Sigmoid colon (tissue), 7 donors: ENCODE measurements around the gene THRB. TPM values are rescaled to one million over a fixed set of nuclear protein-coding genes. Genes with fewer than 3 reads are reported as not detected.

Experiments
- DNase-seq: peaks from one replicate; pipeline ENCODE4 v3.0.0-alpha.2; 2019
- H3K27ac ChIP-seq, 4 donors: fragments of 200-600 bp; sonication (generic); one replicate each; pipeline ENCODE4 v1.5.1; 2016 to 2019; ENCODE audit warnings: mild to moderate bottlenecking in 1 of 4
- H3K27me3 ChIP-seq, 3 donors: fragments of 200-600 bp; sonication (generic); one replicate each; pipeline ENCODE4 v1.5.1; 2019; ENCODE audit warnings: mild to moderate bottlenecking in 1 of 3
- H3K36me3 ChIP-seq, 4 donors: fragments of 200-600 bp; sonication (generic); one replicate each; pipeline ENCODE4 v1.5.1; 2016 to 2019
- H3K4me1 ChIP-seq, 4 donors: fragments of 200-600 bp; sonication (generic); one replicate each; pipeline ENCODE4 v1.5.1; 2017 to 2019
- H3K4me3 ChIP-seq, 4 donors: fragments of 200-600 bp; sonication (generic); one replicate each; pipeline ENCODE4 v1.5.1; 2017 to 2019; ENCODE audit warnings: mild to moderate bottlenecking in 2 of 4, moderate library complexity in 1 of 4
- H3K9me3 ChIP-seq, 4 donors: fragments of 200-600 bp in 3 of 4; sonication (generic) in 3 of 4; one replicate each; pipeline versions ENCODE4 v1.5.1 to v1.6.1; 2013 to 2019
- EP300 ChIP-seq, 4 donors: sonication (generic); formaldehyde crosslinking; IDR thresholded peaks; one replicate each; pipeline ENCODE4 v1.6.1; 2017; ENCODE audit warnings: antibody characterized with exemption in 4 of 4
- POLR2A ChIP-seq, 2 donors: fragments of 450-650 bp; IDR thresholded peaks; one replicate each; pipeline ENCODE4 v1.6.1; 2016; ENCODE audit warnings: antibody characterized with exemption in 2 of 2, mild to moderate bottlenecking in 2 of 2, moderate library complexity in 2 of 2
- POLR2AphosphoS5 ChIP-seq, 4 donors: sonication (generic); formaldehyde crosslinking; IDR thresholded peaks; one replicate each; pipeline ENCODE4 v1.6.1; 2017; ENCODE audit warnings: antibody characterized with exemption in 4 of 4
- WGBS, 2 donors: extraction: QIAGEN DNeasy Blood & Tissue Kit; methylation state at CpG; one replicate each; pipeline ENCODE4 v1.1.7; 2013; 5-methylcytosine and 5-hydroxymethylcytosine counted together
- intact Hi-C: fragments of 100-400 bp; cut with DNase I; formaldehyde crosslinking; loops from one replicate; pipeline ENCODE4 v1.15.1; 2023
- polyA plus RNA-seq, 3 donors: library from polyadenylated mRNA; stranded (reverse); fragments of 200-250 nt; gene quantifications; one replicate each; pipeline ENCODE4 v1.2.3, GENCODE V29; 2013
- total RNA-seq, 4 donors: library from RNA; depleted of rRNA; stranded (reverse); fragments of >200 nt; gene quantifications; one replicate each; pipeline ENCODE4 v1.1.0, GENCODE V29; 2016
- TF ChIP-seq, protein P1 (sequence below), 4 experiments: fragments of 450-650 bp in 3 of 4; fragments of 200-600 bp in 1 of 4; IDR thresholded peaks; one replicate each; pipeline ENCODE4 v1.5.1; 2016 to 2019; ENCODE audit warnings: antibody characterized with exemption in 4 of 4, mild to moderate bottlenecking in 3 of 4, moderate library complexity in 2 of 4
- donor health status: healthy with polysubstance abuse.
- donor health status: Bipolar disorder and iron deficiency.
- donor health status: healthy.

THRB gene
- total and polyA plus RNA-seq, 7 donors = 7.2 to 49.5 (median 29.7) TPM

DNA sequence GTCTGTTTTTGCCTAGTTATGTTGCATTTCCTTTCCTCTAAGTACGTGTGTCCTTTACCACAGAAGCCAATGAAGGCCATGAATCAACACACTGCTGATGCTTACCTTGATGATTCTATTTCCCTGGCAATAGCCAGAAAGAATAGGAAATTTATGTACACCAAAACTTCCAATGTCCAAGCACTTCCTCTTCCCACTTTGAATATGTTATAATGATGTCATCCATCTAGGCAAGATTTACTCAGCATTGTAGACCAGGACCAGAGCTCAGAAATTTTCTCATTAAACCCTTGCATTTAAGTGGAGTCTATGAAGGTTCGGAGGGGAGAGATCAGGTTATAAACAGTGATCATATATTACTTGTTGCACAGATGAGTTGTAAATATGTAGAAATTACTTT lies 126.0 kb downstream of the THRB start:
- Histone ChIP-seq H3K4me3 (no peak overlapping the region), H3K9me3 (no peaks in the 10 kb centered on the region), H3K36me3 (no peaks in the 10 kb centered on the region), H3K4me1 (peaks cover 0 to 69% (median 40%) of the 10 kb centered on the region in 4 donors), H3K27ac (peak overlapping the region in 2 of 4 donors; percentile 5 to 52), H3K27me3 (no peaks in the 10 kb centered on the region)
- TF ChIP-seq POLR2AphosphoS5 (IDR thresholded peaks at IDR 0.05) (no peak), EP300 (IDR thresholded peaks at IDR 0.05) (no peak), POLR2A (IDR thresholded peaks at IDR 0.05) (no peak)
- TF ChIP-seq, protein P1, sequence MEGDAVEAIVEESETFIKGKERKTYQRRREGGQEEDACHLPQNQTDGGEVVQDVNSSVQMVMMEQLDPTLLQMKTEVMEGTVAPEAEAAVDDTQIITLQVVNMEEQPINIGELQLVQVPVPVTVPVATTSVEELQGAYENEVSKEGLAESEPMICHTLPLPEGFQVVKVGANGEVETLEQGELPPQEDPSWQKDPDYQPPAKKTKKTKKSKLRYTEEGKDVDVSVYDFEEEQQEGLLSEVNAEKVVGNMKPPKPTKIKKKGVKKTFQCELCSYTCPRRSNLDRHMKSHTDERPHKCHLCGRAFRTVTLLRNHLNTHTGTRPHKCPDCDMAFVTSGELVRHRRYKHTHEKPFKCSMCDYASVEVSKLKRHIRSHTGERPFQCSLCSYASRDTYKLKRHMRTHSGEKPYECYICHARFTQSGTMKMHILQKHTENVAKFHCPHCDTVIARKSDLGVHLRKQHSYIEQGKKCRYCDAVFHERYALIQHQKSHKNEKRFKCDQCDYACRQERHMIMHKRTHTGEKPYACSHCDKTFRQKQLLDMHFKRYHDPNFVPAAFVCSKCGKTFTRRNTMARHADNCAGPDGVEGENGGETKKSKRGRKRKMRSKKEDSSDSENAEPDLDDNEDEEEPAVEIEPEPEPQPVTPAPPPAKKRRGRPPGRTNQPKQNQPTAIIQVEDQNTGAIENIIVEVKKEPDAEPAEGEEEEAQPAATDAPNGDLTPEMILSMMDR (IDR thresholded peaks at IDR 0.05) = no peak
- intact Hi-C loops = loop anchor here (5.0 kb wide), 1 partner anchor 124 kb away; the partner anchor contains the start of gene THRB
- DNase-seq = no peak
- WGBS, 2 donors = 37 to 47% methylated on average over 2 of the region's 2 CpGs

GRCh38 chr3:24367664-24368264 lies 126.9 kb downstream of the THRB start:
- intact Hi-C loops = loop anchor here (5.0 kb wide), 1 partner anchor 125 kb away; the partner anchor contains the start of gene THRB
- WGBS, 2 donors = 16 to 57% methylated on average over 2 of the region's 2 CpGs
- H3K36me3 ChIP-seq = no peaks in the 10 kb centered on the region
- DNase-seq = no peak
- no peaks in the 10 kb centered on the region for H3K9me3 ChIP-seq
- H3K27ac ChIP-seq = peak overlapping the region; percentile 23 to 58 (median 47)
- H3K27me3 ChIP-seq = no peaks in the 10 kb centered on the region
- no peak overlapping the region for H3K4me3 ChIP-seq
- no peak for TF ChIP-seq POLR2AphosphoS5 (IDR thresholded peaks at IDR 0.05)
- peaks cover 0 to 69% (median 39%) of the 10 kb centered on the region in 4 donors for H3K4me1 ChIP-seq

GRCh38 chr3:24367216-24367615 lies 127.4 kb downstream of the THRB start:
- intact Hi-C loops = loop anchor here (5.0 kb wide), 1 partner anchor 125 kb away; the partner anchor contains the start of gene THRB
- no peak overlapping the region for H3K4me3 ChIP-seq

GRCh38 chr3:24365168-24365567 lies 129.5 kb downstream of the THRB start:
- H3K36me3 ChIP-seq = no peaks in the 10 kb centered on the region
- WGBS, 2 donors = 2 to 12% methylated on average over 2 of the region's 2 CpGs
- peak overlapping the region in 3 of 4 donors; percentile 50 to 59 (median 58) for H3K27ac ChIP-seq
- H3K9me3 ChIP-seq = no peaks in the 10 kb centered on the region
- TF ChIP-seq, protein P1 (IDR thresholded peaks at IDR 0.05) = no peak
- TF ChIP-seq POLR2AphosphoS5 (IDR thresholded peaks at IDR 0.05) = peak; percentile 47 to 81 (median 65)
- intact Hi-C loops = loop anchor here (5.0 kb wide), 1 partner anchor 127 kb away; the partner anchor contains the start of gene THRB
- H3K27me3 ChIP-seq = no peaks in the 10 kb centered on the region
- peaks cover 0 to 62% (median 37%) of the 10 kb centered on the region in 4 donors for H3K4me1 ChIP-seq
- H3K4me3 ChIP-seq = no peak overlapping the region
- DNase-seq = no peak

More at GRCh38 chr3:24367216-24367615, 127.4 kb downstream of the THRB start:
- WGBS, 2 donors = 77 to 89% methylated on average over 3 of the region's 3 CpGs
- Histone ChIP-seq H3K27me3 (no peaks in the 10 kb centered on the region), H3K27ac (peak overlapping the region in 3 of 4 donors; percentile 42 to 58 (median 52)), H3K4me1 (peaks cover 0 to 70% (median 41%) of the 10 kb centered on the region in 4 donors), H3K36me3 (no peaks in the 10 kb centered on the region), H3K9me3 (no peaks in the 10 kb centered on the region)
- TF ChIP-seq POLR2A (IDR thresholded peaks at IDR 0.05) (no peak), EP300 (IDR thresholded peaks at IDR 0.05) (no peak), POLR2AphosphoS5 (IDR thresholded peaks at IDR 0.05) (no peak)
- TF ChIP-seq, protein P1 (IDR thresholded peaks at IDR 0.05) = no peak
- no peak for DNase-seq

- DNase-seq = no peak
- 89 to 93% methylated on average over 1 of the region's 1 CpG for WGBS, 2 donors
- no peaks in the 10 kb centered on the region for H3K9me3 ChIP-seq
- no peaks in the 10 kb centered on the region for H3K27me3 ChIP-seq
- intact Hi-C loops = no loop called here
- no peaks in the 10 kb centered on the region for H3K36me3 ChIP-seq
- H3K4me1 ChIP-seq = peaks cover 0 to 54% (median 32%) of the 10 kb centered on the region in 4 donors
- H3K4me3 ChIP-seq = no peak overlapping the region
- TF ChIP-seq, protein P1 (IDR thresholded peaks at IDR 0.05) = no peak
- TF ChIP-seq POLR2A (IDR thresholded peaks at IDR 0.05) (no peak), EP300 (IDR thresholded peaks at IDR 0.05) (no peak), POLR2AphosphoS5 (IDR thresholded peaks at IDR 0.05) (no peak)
- peak overlapping the region in 1 of 4 donors; percentile 59 for H3K27ac ChIP-seq
Measured at GRCh38 chr3:24364359-24364758, 130.3 kb downstream of the THRB start.
